H7 (cell line): ENCODE results near the gene NAV1. TPM values are rescaled to one million over a fixed set of nuclear protein-coding genes. Genes with fewer than 3 reads are reported as not detected.

Source experiments
- DNase-seq: peaks from one replicate; pipeline ENCODE4 v3.0.0; 2012
- H3K27me3 ChIP-seq: 2 replicates; pipeline ENCODE4 v1.6.0; 2011; ENCODE audit warnings: mild to moderate bottlenecking, low read length; ENCODE audit not compliant: control insufficient read depth, insufficient read depth
- H3K36me3 ChIP-seq: replicated peaks from 2 replicates; pipeline ENCODE4 v1.5.1; 2011; ENCODE audit warnings: low read length; ENCODE audit not compliant: control insufficient read depth, insufficient read depth
- H3K4me3 ChIP-seq: 2 replicates; pipeline ENCODE4 v1.5.1; 2011; ENCODE audit warnings: low read depth, mild to moderate bottlenecking, control low read depth, low read length, moderate library complexity; ENCODE audit not compliant: insufficient read depth
- total RNA-seq: library from RNA; depleted of rRNA; stranded (reverse); fragments of >200 nt; shearing (Covaris generic); gene quantifications from 2 replicates; pipeline ENCODE4 v1.2.3, GENCODE V29; 2014

The NAV1 gene
- total RNA-seq, 1 experiment from 2014 or later = 13.2 TPM

DNA sequence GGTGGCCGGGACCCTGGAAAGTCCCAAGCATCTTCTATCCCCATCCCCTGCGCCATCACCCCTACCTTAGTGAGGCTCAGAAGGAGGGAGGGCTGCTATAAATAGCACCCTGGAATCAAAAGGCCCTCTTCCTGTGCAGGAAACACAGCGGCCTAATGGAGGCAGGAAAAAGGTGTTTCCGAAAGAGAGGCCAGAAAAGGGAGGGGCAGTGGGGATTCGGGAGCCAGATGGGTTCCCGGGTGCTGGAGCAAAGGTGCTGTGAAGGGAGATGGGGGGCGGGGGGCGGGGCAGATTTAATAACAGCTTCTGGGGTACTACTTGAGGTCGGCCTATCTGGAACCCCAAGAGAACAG, 16.6 kb downstream of the NAV1 start:
- Histone ChIP-seq H3K27me3 (peaks cover 2% of the 10 kb centered on the region; the same call in 1 of the 2 replicates), H3K36me3 (no peaks in the 10 kb centered on the region), H3K4me3 (no peak overlapping the region)
- DNase-seq = no peak

DNA sequence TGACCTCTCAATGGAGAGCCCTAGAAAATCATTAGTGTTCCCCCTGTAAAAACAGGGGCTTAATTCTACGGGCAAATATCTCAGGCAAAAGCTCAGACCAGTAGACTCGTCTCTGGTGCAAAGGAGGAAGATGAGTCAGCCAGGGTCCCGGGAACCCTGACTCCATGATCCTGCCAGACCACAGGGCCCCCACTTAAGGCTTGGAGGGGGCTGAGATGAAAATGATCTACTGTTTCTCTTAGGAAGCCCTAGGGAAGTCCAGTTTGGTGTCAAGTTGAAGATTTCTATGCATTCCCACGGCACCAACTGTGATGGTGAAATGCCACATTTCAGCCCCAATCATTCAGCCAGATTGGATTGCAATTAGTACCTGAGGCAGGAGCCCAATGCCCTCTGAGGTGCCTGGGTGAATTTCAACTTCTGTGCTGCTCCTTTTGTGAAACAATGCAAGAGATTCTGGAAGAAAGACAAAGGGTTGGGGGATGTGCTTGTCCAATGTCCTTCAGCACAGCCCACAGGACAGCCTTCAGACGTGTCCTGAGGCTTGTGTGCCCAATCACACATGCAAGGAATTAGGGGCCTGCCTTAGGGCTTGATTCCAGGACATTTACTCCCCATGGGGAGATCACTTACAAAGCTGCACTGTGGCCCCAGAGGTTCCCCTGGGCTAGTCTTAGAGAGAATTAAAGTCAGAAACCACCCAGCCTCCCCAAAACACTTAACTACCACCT, 18.1 kb downstream of the NAV1 start:
- no peaks in the 10 kb centered on the region for H3K36me3 ChIP-seq
- no peak for DNase-seq
- H3K27me3 ChIP-seq = peaks cover 2% of the 10 kb centered on the region; the same call in 1 of the 2 replicates
- H3K4me3 ChIP-seq = no peak overlapping the region

DNA sequence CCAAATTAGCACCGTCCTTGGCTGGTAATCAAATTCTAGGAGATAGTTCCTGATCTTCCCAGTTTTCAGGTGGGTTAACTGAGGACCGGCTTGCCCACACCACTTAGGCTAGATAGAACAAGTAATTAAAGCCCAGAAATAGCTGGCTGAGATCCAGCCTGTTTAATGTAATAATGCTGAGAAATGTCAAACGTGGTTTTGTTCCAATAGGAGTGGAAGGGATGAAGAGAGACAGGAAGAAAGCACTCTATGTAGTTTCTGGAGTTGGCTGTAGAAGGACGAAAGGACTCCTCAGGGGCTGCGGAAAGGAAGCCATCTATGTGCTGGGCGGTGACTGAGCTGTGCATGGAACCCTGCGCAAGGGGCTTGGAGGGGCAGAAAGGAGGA, 18.6 kb downstream of the NAV1 start:
- no peak for DNase-seq
- Histone ChIP-seq H3K36me3 (no peaks in the 10 kb centered on the region), H3K4me3 (no peak overlapping the region), H3K27me3 (peaks cover 2% of the 10 kb centered on the region; the same call in 1 of the 2 replicates)

DNA sequence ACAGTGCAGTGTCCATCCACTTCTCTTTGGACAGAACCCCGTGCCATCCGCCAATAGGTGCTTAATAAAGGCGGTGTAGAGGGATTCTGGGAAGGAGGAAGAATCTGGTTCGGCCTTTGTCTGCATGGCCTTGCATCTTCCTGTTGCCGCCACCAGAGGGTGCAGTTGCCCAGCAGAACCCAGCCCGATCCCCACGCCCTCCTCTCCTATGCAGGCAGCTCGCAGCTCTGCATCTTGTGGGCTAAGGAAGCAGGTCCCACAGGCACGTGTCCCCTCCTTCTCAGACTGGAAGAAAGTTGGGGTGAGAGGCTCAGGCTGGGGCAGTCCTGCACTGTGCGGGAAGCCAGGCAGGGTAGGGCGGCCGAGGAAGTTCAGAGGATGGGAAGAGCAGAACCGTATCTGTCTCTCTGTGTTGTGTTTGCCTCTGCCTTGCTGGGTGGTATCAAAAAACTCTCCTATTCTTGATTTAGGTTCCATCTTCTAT, 20.8 kb downstream of the NAV1 start:
- Histone ChIP-seq H3K4me3 (no peak overlapping the region), H3K36me3 (no peaks in the 10 kb centered on the region), H3K27me3 (peaks cover 2% of the 10 kb centered on the region; the same call in 1 of the 2 replicates)
- DNase-seq = peak; percentile 93

DNA sequence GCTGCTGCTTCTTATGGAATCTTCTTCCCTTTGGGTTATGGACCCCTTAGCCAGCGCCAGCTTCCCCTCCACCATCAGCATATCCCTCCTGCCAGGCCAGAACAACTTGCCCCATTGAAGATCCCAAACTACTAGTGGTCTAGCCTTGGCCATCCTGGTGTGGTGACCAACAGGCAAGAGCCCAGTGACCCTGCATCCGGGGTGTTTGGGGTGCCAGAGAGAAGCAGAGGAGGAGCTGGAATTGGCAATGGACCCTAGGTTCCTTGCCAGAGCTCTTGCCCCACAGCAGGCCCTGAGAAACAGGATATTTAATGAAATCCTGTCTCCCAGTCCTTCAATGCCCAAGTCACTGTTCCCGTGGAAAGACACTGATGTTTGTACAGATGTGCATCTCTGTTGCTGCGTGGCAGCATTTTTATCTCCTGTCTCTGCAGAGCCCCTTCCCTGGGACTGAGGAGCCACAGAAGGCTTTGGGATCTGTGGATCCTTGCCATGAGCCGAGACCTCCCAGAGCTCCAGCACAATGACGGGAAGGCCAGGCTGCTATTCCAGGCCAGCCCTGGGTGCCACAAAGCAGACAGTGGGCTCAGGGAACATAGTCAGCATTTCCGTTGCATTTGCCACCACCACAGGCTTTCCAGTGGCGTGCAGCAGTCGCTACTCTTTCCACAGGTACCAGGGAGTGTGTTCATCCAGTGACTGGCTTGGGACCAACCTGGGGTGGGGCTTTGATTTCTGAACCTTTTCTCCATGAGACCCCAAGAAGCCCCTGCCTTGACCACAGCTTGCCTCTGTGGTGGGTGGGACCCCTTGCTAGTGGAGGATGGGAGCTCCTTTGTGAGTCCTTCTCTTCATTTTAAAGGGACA, 21.6 kb downstream of the NAV1 start:
- peaks cover 2% of the 10 kb centered on the region; the same call in 1 of the 2 replicates for H3K27me3 ChIP-seq
- H3K4me3 ChIP-seq = no peak overlapping the region
- no peaks in the 10 kb centered on the region for H3K36me3 ChIP-seq
- DNase-seq = no peak

DNA sequence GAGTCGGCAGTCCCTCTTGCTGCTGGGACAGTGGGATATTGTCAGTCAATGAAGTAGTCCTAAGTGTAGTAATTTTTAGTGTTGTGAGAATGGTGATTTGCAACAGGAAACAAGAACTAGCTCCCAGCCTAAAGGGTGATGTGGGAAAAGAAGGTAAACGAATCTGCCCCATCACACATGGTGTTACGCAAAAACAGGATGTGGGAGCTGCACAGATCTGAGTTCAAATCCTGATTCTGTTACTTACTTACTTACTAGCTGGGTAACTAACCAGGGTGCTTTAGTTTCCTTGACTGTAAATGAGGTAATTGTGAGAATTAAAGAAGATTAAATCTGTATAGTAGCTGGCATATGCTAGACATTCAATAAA, 22.3 kb downstream of the NAV1 start:
- H3K36me3 ChIP-seq = no peaks in the 10 kb centered on the region
- no peak overlapping the region for H3K4me3 ChIP-seq
- DNase-seq = no peak
- peaks cover 2% of the 10 kb centered on the region; the same call in 1 of the 2 replicates for H3K27me3 ChIP-seq

DNA sequence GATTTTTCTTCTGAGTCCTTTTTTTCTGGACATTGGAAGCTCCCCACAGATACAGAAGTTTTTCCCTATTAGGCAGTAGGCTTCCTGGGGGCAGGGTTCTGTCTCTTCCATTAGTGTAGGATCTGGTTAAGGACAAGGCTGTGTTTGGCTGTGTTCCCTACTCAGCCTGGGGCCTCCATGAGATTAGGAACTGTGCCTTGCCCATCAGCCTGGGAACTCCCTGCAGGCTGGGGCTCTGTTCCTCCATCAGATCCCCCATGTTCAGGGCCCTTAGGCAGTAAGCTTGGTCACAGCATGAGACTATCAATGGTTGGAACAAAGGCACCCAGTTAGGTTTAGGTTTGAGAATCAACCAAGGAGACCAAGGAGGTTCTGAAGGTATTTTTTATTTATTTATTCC, 22.7 kb downstream of the NAV1 start:
- peaks cover 2% of the 10 kb centered on the region; the same call in 1 of the 2 replicates for H3K27me3 ChIP-seq
- no peak for DNase-seq

DNA sequence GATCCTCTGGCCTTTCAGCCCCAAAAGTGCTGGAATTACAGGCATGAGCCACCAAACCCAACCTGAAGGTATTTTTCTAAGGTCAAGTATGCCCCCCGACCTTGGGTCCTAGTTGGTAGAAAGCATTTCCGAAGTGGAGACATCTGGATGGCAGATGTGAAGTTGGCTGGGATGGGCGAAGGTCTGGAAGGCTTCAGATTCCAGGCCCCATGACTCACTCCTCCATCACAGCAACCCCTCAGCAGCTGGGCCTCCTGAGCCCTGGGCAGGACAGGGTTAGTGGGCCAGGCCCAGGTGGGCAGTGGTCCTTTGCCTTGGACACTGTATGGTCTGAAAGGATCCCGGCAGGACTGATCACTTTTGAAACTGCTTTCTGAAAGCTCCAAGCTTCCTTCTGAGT, 23.3 kb downstream of the NAV1 start:
- Histone ChIP-seq H3K4me3 (no peak overlapping the region), H3K36me3 (no peaks in the 10 kb centered on the region), H3K27me3 (peaks cover 2% of the 10 kb centered on the region; the same call in 1 of the 2 replicates)
- no peak for DNase-seq

More for the DNA sequence above, 22.7 kb downstream of the NAV1 start:
- no peaks in the 10 kb centered on the region for H3K36me3 ChIP-seq
- no peak overlapping the region for H3K4me3 ChIP-seq

DNA sequence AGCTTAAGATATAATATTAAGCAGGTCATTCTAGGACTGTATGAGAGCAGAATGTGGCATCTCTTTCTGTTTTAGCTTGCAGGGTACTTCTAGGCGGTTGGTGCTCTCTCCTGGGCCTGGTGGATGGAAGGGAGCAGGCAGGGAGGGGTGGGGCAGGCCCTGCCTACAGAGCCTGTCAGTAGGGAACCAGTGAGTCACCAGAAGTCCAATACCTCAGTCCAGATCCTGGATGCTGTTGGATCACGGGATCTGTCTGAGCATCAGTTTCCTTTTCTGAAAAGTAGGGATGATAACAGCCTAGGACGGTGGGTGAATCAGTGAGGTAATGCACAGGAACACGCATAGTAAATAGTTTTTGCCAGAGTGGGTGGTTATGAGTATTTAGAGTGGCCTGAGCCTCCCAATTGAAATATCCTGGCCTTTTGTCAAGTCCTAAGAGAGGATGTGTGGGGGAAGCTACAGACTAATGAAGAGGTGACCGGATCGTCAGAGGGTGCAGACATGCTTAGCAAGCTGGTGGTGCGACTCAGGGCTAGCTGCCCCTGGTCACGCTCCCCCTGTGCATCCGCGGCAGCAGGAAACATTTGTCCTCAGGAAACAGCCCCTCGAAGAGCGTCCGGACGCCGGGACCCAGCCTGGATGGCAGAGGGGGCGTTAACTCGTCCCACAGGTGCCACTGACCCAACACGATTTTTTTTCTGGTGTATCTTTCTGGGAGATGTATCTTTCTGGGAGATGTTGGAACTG, 23.9 kb downstream of the NAV1 start:
- no peak overlapping the region for H3K4me3 ChIP-seq
- H3K27me3 ChIP-seq = peaks cover 2% of the 10 kb centered on the region; the same call in 1 of the 2 replicates
- no peaks in the 10 kb centered on the region for H3K36me3 ChIP-seq
- no peak for DNase-seq

DNA sequence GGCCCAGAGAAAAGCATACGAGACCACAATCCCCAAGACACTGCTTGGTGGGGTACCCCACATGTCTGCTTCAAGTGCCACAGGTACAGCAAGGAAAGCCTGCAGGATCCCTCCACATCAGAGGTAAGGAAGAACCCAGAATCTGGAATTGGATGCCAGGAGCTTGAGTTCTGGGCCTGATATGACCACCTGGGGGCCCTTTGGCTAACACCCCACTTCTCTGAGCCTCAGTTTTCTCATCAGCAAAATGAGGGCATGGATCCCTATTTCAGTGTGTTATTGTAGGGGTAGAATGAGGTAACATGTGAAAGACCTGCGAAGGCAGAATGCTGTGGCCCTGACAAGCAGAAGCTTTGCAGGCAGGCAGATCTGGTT, 24.5 kb downstream of the NAV1 start:
- no peak for DNase-seq
- Histone ChIP-seq H3K36me3 (no peaks in the 10 kb centered on the region), H3K4me3 (no peak overlapping the region), H3K27me3 (peaks cover 2% of the 10 kb centered on the region; the same call in 1 of the 2 replicates)

DNA sequence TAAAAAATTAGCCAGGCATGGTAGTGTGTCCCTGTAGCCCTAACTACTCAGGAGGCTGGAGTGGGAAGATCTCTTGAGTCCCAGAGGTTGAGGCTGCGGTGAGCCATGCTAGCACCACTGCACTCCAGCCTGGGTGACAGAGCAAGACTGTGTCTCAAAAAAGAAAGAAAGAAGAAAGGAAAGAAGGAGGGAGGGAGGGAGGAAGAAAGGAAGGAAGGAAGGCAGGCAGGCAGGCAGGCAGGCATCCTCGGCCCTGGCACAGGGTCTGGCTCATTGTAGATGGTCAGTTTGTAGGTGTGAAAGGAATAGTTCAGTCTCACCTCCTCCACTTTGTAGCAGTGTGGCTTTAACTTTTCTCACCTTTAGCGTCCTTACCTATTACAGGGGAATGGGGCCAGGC, 25.0 kb downstream of the NAV1 start:
- DNase-seq = no peak
- peaks cover 2% of the 10 kb centered on the region; the same call in 1 of the 2 replicates for H3K27me3 ChIP-seq
- H3K36me3 ChIP-seq = no peaks in the 10 kb centered on the region
- no peak overlapping the region for H3K4me3 ChIP-seq

DNA sequence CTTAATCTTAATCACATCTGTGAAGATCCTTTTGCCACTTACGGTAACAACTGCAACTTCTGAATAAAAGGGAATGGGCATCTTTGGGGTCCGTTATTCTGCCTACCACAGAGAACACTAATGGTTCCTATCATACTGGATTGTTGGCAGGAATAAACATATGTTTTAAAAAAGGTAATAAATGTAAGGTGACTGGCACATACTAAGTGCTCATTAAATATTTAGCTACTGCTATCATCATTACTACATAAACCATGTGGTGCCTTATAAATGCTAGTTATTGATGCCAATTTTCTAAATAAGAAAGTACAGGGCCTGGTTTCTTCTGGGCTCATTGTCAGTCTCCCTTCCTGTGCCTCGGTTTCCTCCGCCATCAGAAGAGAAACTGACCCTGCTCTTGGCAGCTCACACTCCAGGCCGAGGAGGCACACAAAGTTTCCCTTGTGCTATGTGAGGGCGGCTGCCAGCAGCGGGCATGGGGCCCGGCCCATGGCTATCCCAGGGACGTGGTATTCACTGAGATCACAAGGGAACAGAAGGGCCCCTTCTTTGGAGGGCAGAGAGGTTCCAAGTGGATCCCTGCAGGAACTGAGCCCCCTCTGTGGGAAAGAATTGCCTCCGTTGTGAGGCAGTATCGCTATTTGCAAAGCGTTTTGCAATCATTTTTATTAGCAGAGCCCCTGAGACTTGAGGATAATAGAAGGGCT, 26.2 kb downstream of the NAV1 start:
- no peak overlapping the region for H3K4me3 ChIP-seq
- H3K27me3 ChIP-seq = peaks cover 2% of the 10 kb centered on the region; the same call in 1 of the 2 replicates
- DNase-seq = no peak
- H3K36me3 ChIP-seq = no peaks in the 10 kb centered on the region

DNA sequence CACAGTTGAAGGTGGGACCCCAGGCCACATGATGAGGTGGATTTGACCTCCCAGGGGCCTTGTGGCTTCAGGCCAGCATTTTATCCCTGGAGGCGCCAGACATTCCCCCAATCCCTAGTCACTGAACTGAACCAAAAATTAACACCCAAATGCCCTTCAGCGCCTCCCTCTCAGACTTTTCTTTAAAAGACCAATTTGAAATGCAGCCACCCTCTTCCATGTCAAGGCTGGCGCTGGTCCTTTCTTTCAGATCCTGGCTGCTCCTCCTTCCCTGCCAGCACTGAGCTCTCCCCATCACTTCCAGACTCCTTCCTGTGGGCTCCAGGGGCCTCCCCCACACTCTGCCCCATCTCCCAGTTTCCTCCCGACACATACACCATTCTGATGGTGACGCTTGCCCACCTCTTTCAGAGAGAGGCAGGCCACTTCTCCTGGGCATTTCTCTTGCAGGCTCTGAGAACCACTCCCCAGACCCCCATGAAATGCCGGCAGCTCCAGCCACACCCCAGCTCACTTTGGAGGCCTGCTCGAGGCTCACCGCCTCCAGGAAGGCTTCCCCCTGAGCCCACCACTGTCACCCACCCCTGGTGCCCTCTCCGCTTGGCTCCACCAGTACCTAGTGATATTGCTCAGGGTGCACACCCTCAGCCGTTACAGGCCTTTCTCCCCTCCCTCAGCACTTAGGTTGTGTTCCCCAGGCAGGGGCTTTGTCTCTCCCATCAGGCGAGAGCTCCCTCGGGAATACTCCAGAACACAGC, 27.0 kb downstream of the NAV1 start:
- no peak for DNase-seq
- Histone ChIP-seq H3K27me3 (no peaks in the 10 kb centered on the region), H3K4me3 (no peak overlapping the region), H3K36me3 (no peaks in the 10 kb centered on the region)
